ENCODE results near the gene SEMA3D. TPM values are rescaled to one million over a fixed set of nuclear protein-coding genes. Genes with fewer than 3 reads are reported as not detected.

The SEMA3D gene
- total RNA-seq, 1 donor from 2014 or later = 25.1 TPM

- Histone ChIP-seq H3K9me3 (ENCODE audit: control insufficient read depth in 3 of 3, low read length in 3 of 3) (no peaks in the 10 kb centered on the region), H3K9ac (ENCODE audit: low read depth in 1 of 3, low read length in 3 of 3) (no peak overlapping the region), H3K36me3 (ENCODE audit: control insufficient read depth in 3 of 3, insufficient read depth in 3 of 3, low read length in 3 of 3) (no peaks in the 10 kb centered on the region)
Measured at GRCh38 chr7:85135977-85136376, 50.9 kb downstream of the SEMA3D start.

DNA sequence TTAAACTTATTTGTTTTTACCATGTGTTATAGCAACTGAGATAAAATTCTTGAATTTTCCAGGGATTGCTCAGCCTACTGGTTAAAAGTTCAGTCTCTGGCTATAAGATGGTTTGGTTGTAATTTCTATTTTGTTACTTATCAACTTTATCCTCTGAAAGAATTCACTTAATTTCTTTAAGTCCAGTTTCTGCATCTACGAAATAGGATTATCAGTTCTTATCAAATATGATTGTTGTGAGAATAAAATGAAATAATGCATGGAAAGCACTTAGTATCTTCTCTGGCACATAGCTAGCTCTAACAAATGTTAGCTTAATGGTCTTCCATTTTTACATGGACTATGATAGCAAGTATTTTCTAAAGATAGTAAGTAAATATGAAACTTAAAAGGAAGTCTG, 53.3 kb downstream of the SEMA3D start:
- Histone ChIP-seq H3K9ac (ENCODE audit: low read depth in 1 of 3, low read length in 3 of 3) (no peak overlapping the region), H3K36me3 (ENCODE audit: control insufficient read depth in 3 of 3, insufficient read depth in 3 of 3, low read length in 3 of 3) (no peaks in the 10 kb centered on the region), H3K27me3 (ENCODE audit: control insufficient read depth in 3 of 3, insufficient read depth in 3 of 3, low read length in 3 of 3) (no peaks in the 10 kb centered on the region), H3K27ac (ENCODE audit: low read depth, low read length) (no peak overlapping the region), H3K4me3 (ENCODE audit: low read length in 3 of 3) (no peak overlapping the region), H3K4me1 (ENCODE audit: control insufficient read depth in 3 of 3, insufficient read depth in 3 of 3, low read length in 3 of 3) (no peaks in the 10 kb centered on the region), H3K9me3 (ENCODE audit: control insufficient read depth in 3 of 3, low read length in 3 of 3) (no peaks in the 10 kb centered on the region)

More at GRCh38 chr7:85135977-85136376, 50.9 kb downstream of the SEMA3D start:
- H3K27ac ChIP-seq (ENCODE audit: low read depth, low read length) = no peak overlapping the region
- no peaks in the 10 kb centered on the region for H3K27me3 ChIP-seq (ENCODE audit: control insufficient read depth in 3 of 3, insufficient read depth in 3 of 3, low read length in 3 of 3)
- no peak overlapping the region for H3K4me3 ChIP-seq (ENCODE audit: low read length in 3 of 3)
- H3K4me1 ChIP-seq (ENCODE audit: control insufficient read depth in 3 of 3, insufficient read depth in 3 of 3, low read length in 3 of 3) = no peaks in the 10 kb centered on the region

- H3K4me3 ChIP-seq (ENCODE audit: low read length in 3 of 3) = no peak overlapping the region
- H3K27ac ChIP-seq (ENCODE audit: low read depth, low read length) = no peak overlapping the region
Measured at GRCh38 chr7:85133006-85133405, 53.9 kb downstream of the SEMA3D start.

GRCh38 chr7:85130702-85131101, 56.2 kb downstream of the SEMA3D start:
- no peaks in the 10 kb centered on the region for H3K36me3 ChIP-seq (ENCODE audit: control insufficient read depth in 3 of 3, insufficient read depth in 3 of 3, low read length in 3 of 3)
- no peak overlapping the region for H3K9ac ChIP-seq (ENCODE audit: low read depth in 1 of 3, low read length in 3 of 3)
- H3K9me3 ChIP-seq (ENCODE audit: control insufficient read depth in 3 of 3, low read length in 3 of 3) = no peaks in the 10 kb centered on the region
- no peaks in the 10 kb centered on the region for H3K27me3 ChIP-seq (ENCODE audit: control insufficient read depth in 3 of 3, insufficient read depth in 3 of 3, low read length in 3 of 3)
- H3K27ac ChIP-seq (ENCODE audit: low read depth, low read length) = no peak overlapping the region
- no peaks in the 10 kb centered on the region for H3K4me1 ChIP-seq (ENCODE audit: control insufficient read depth in 3 of 3, insufficient read depth in 3 of 3, low read length in 3 of 3)
- H3K4me3 ChIP-seq (ENCODE audit: low read length in 3 of 3) = no peak overlapping the region

More at GRCh38 chr7:85133006-85133405, 53.9 kb downstream of the SEMA3D start:
- no peaks in the 10 kb centered on the region for H3K27me3 ChIP-seq (ENCODE audit: control insufficient read depth in 3 of 3, insufficient read depth in 3 of 3, low read length in 3 of 3)
- no peaks in the 10 kb centered on the region for H3K9me3 ChIP-seq (ENCODE audit: control insufficient read depth in 3 of 3, low read length in 3 of 3)
- no peak overlapping the region for H3K9ac ChIP-seq (ENCODE audit: low read depth in 1 of 3, low read length in 3 of 3)
- H3K36me3 ChIP-seq (ENCODE audit: control insufficient read depth in 3 of 3, insufficient read depth in 3 of 3, low read length in 3 of 3) = no peaks in the 10 kb centered on the region
- no peaks in the 10 kb centered on the region for H3K4me1 ChIP-seq (ENCODE audit: control insufficient read depth in 3 of 3, insufficient read depth in 3 of 3, low read length in 3 of 3)

GRCh38 chr7:85126383-85126782, 60.5 kb downstream of the SEMA3D start:
- Histone ChIP-seq H3K36me3 (ENCODE audit: control insufficient read depth in 3 of 3, insufficient read depth in 3 of 3, low read length in 3 of 3) (no peaks in the 10 kb centered on the region), H3K27ac (ENCODE audit: low read depth, low read length) (no peak overlapping the region), H3K27me3 (ENCODE audit: control insufficient read depth in 3 of 3, insufficient read depth in 3 of 3, low read length in 3 of 3) (no peaks in the 10 kb centered on the region), H3K9ac (ENCODE audit: low read depth in 1 of 3, low read length in 3 of 3) (no peak overlapping the region), H3K9me3 (ENCODE audit: control insufficient read depth in 3 of 3, low read length in 3 of 3) (no peaks in the 10 kb centered on the region), H3K4me3 (ENCODE audit: low read length in 3 of 3) (no peak overlapping the region), H3K4me1 (ENCODE audit: control insufficient read depth in 3 of 3, insufficient read depth in 3 of 3, low read length in 3 of 3) (no peaks in the 10 kb centered on the region)

GRCh38 chr7:85125651-85126131, 61.2 kb downstream of the SEMA3D start:
- Histone ChIP-seq H3K4me3 (ENCODE audit: low read length in 3 of 3) (no peak overlapping the region), H3K36me3 (ENCODE audit: control insufficient read depth in 3 of 3, insufficient read depth in 3 of 3, low read length in 3 of 3) (no peaks in the 10 kb centered on the region)

DNA sequence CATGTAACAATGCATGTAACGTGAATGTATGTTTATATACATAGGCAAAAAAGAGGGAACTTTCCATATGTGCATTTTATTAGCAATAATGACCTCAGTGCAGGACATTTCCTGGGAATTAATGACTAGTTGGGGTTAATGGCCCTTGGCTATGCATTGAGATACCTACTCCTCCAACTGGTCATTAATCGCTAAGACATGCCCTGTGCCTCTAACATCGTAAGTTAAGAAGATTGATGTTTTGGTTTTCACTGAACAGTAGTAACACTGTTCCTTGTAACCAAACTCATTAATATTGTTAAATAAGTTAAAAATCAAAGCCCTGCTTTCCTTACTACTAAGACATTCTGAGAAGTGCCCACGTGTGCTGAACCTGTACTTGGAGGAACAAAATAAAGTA, 61.7 kb downstream of the SEMA3D start:
- H3K9me3 ChIP-seq (ENCODE audit: control insufficient read depth in 3 of 3, low read length in 3 of 3) = no peaks in the 10 kb centered on the region
- H3K36me3 ChIP-seq (ENCODE audit: control insufficient read depth in 3 of 3, insufficient read depth in 3 of 3, low read length in 3 of 3) = no peaks in the 10 kb centered on the region
- H3K4me1 ChIP-seq (ENCODE audit: control insufficient read depth in 3 of 3, insufficient read depth in 3 of 3, low read length in 3 of 3) = no peaks in the 10 kb centered on the region
- H3K4me3 ChIP-seq (ENCODE audit: low read length in 3 of 3) = no peak overlapping the region
- no peak overlapping the region for H3K27ac ChIP-seq (ENCODE audit: low read depth, low read length)
- no peak overlapping the region for H3K9ac ChIP-seq (ENCODE audit: low read depth in 1 of 3, low read length in 3 of 3)
- no peaks in the 10 kb centered on the region for H3K27me3 ChIP-seq (ENCODE audit: control insufficient read depth in 3 of 3, insufficient read depth in 3 of 3, low read length in 3 of 3)

More at GRCh38 chr7:85125651-85126131, 61.2 kb downstream of the SEMA3D start:
- H3K27me3 ChIP-seq (ENCODE audit: control insufficient read depth in 3 of 3, insufficient read depth in 3 of 3, low read length in 3 of 3) = no peaks in the 10 kb centered on the region
- H3K27ac ChIP-seq (ENCODE audit: low read depth, low read length) = no peak overlapping the region
- no peaks in the 10 kb centered on the region for H3K4me1 ChIP-seq (ENCODE audit: control insufficient read depth in 3 of 3, insufficient read depth in 3 of 3, low read length in 3 of 3)
- no peak overlapping the region for H3K9ac ChIP-seq (ENCODE audit: low read depth in 1 of 3, low read length in 3 of 3)
- H3K9me3 ChIP-seq (ENCODE audit: control insufficient read depth in 3 of 3, low read length in 3 of 3) = no peaks in the 10 kb centered on the region

- no peak overlapping the region for H3K4me3 ChIP-seq (ENCODE audit: low read length in 3 of 3)
- no peaks in the 10 kb centered on the region for H3K9me3 ChIP-seq (ENCODE audit: control insufficient read depth in 3 of 3, low read length in 3 of 3)
- no peaks in the 10 kb centered on the region for H3K27me3 ChIP-seq (ENCODE audit: control insufficient read depth in 3 of 3, insufficient read depth in 3 of 3, low read length in 3 of 3)
- no peak overlapping the region for H3K9ac ChIP-seq (ENCODE audit: low read depth in 1 of 3, low read length in 3 of 3)
- no peaks in the 10 kb centered on the region for H3K4me1 ChIP-seq (ENCODE audit: control insufficient read depth in 3 of 3, insufficient read depth in 3 of 3, low read length in 3 of 3)
- no peaks in the 10 kb centered on the region for H3K36me3 ChIP-seq (ENCODE audit: control insufficient read depth in 3 of 3, insufficient read depth in 3 of 3, low read length in 3 of 3)
- no peak overlapping the region for H3K27ac ChIP-seq (ENCODE audit: low read depth, low read length)
Measured at GRCh38 chr7:85119934-85120333, 66.9 kb downstream of the SEMA3D start.

DNA sequence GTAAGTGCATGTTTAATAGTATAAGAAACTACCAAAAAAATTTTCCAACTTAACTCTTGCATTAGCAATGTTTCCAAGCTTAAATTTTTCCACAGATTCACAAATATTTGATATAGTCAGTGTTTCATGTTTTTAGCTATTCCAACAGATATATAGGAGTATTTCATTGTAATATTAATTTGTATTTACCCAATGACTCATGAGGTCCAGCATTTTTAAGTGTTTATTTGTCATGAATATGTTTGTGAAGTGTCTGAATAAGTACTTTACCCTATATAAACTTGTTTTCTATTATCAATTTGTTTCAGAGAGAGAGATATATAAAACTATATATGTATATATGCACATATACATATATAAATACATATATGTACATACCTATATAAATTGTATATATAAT, 71.0 kb downstream of the SEMA3D start:
- Histone ChIP-seq H3K27ac (ENCODE audit: low read depth, low read length) (no peak overlapping the region), H3K36me3 (ENCODE audit: control insufficient read depth in 3 of 3, insufficient read depth in 3 of 3, low read length in 3 of 3) (no peaks in the 10 kb centered on the region), H3K9ac (ENCODE audit: low read depth in 1 of 3, low read length in 3 of 3) (no peak overlapping the region)

DNA sequence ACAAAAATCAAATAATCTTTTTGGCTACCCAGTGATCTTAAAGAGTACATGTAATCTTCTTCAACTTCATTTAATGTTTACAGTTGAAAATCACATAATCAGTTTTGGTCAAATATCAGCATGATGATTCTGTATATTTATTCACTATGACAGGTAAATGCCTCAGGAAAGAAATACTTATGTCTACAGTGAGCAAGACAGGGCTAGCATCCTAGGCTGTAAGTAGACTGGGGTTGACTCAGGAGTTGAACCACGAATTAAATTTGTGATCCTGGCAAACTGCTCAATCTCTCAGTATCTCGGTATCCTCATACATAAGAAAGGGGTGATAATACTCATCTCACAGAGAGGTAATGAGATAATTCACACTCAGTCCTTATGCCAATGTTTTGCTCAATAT, 71.8 kb downstream of the SEMA3D start:
- no peaks in the 10 kb centered on the region for H3K9me3 ChIP-seq (ENCODE audit: control insufficient read depth in 3 of 3, low read length in 3 of 3)
- H3K36me3 ChIP-seq (ENCODE audit: control insufficient read depth in 3 of 3, insufficient read depth in 3 of 3, low read length in 3 of 3) = no peaks in the 10 kb centered on the region
- no peak overlapping the region for H3K27ac ChIP-seq (ENCODE audit: low read depth, low read length)
- no peak overlapping the region for H3K4me3 ChIP-seq (ENCODE audit: low read length in 3 of 3)
- H3K27me3 ChIP-seq (ENCODE audit: control insufficient read depth in 3 of 3, insufficient read depth in 3 of 3, low read length in 3 of 3) = no peaks in the 10 kb centered on the region
- no peak overlapping the region for H3K9ac ChIP-seq (ENCODE audit: low read depth in 1 of 3, low read length in 3 of 3)
- H3K4me1 ChIP-seq (ENCODE audit: control insufficient read depth in 3 of 3, insufficient read depth in 3 of 3, low read length in 3 of 3) = no peaks in the 10 kb centered on the region

More for the DNA sequence above, 71.0 kb downstream of the SEMA3D start:
- Histone ChIP-seq H3K27me3 (ENCODE audit: control insufficient read depth in 3 of 3, insufficient read depth in 3 of 3, low read length in 3 of 3) (no peaks in the 10 kb centered on the region), H3K9me3 (ENCODE audit: control insufficient read depth in 3 of 3, low read length in 3 of 3) (no peaks in the 10 kb centered on the region), H3K4me1 (ENCODE audit: control insufficient read depth in 3 of 3, insufficient read depth in 3 of 3, low read length in 3 of 3) (no peaks in the 10 kb centered on the region), H3K4me3 (ENCODE audit: low read length in 3 of 3) (no peak overlapping the region)

- H3K27me3 ChIP-seq (ENCODE audit: control insufficient read depth in 3 of 3, insufficient read depth in 3 of 3, low read length in 3 of 3) = no peaks in the 10 kb centered on the region
- H3K4me1 ChIP-seq (ENCODE audit: control insufficient read depth in 3 of 3, insufficient read depth in 3 of 3, low read length in 3 of 3) = no peaks in the 10 kb centered on the region
- no peak overlapping the region for H3K9ac ChIP-seq (ENCODE audit: low read depth in 1 of 3, low read length in 3 of 3)
- H3K4me3 ChIP-seq (ENCODE audit: low read length in 3 of 3) = no peak overlapping the region
- H3K9me3 ChIP-seq (ENCODE audit: control insufficient read depth in 3 of 3, low read length in 3 of 3) = no peaks in the 10 kb centered on the region
- H3K36me3 ChIP-seq (ENCODE audit: control insufficient read depth in 3 of 3, insufficient read depth in 3 of 3, low read length in 3 of 3) = no peaks in the 10 kb centered on the region
- no peak overlapping the region for H3K27ac ChIP-seq (ENCODE audit: low read depth, low read length)
Measured at GRCh38 chr7:85114342-85114741, 72.5 kb downstream of the SEMA3D start.

Measured in skeletal muscle tissue (tissue), 4 donors.